HG03575 (cell line): ENCODE results near the gene MBD2.
"Not testable (repeated sequence)": the region's sequence is repeated elsewhere in the genome, so short reads cannot be mapped to it uniquely, and the experiment has no call there.

Source experiments
- ATAC-seq: cut with Tn5 transposase; IDR thresholded peaks from one replicate; pipeline ENCODE4 v1.9.1; 2021; ENCODE audit not compliant: unreplicated experiment, insufficient number of reproducible peaks, low FRiP score; ENCODE audit errors: extremely low read depth

The MBD2 gene

DNA sequence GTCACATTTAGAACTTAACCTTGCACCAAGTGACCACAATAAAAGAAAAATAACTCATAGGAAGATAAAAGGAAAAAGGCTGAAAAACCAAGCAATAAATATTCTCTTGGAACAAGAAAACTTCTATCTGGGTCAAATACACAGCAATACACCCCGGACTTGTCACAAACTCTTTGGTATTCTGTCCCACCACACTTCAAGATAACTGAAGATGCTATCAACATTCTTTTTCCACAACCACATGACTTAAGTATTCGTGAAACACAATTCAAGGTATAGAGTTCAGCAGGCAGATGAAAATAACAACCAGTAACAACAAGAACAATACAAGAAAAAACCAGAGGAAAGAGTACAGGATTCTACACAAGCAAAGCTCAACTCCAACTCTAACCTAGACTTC lies 18.0 kb downstream of the MBD2 start:
- ATAC-seq, result no peak

DNA sequence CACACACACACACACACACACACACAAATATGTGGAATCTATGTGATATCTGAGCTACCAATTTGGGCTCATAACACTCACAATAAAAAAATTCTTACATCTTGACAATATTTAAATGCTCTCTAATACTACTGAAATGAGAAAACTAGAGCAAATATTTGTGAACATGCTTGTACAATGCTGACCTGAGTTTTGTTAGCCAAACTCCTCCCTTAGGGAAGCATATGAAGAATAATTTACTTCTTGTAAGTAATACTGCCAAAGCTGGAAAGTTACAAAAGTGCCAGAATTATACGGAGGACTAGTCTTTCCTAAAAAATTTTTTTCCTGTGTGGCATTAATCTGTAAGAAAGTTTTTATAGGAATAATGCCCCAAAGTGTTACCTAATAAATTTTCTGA lies 18.5 kb downstream of the MBD2 start:
- no peak for ATAC-seq

DNA sequence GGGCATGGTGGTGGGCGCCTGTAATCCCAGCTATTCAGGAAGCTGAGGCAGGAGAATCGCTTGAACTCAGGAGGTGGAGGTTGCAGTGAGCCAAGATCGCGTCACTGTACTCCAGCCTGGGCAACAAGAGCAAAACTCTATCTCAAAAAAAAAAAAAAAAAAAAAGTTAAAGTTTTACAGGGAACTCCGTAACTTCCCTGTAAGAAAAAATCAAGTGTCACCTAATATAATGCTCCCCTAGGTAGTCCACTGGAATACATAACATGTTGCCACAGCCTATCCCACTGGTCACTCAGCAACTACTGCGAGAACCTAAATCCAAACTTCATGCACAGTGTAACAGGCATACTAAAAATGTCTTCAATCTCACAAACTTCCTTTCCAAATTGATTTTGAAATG lies 19.0 kb downstream of the MBD2 start:
- ATAC-seq, result not testable (repeated sequence)

DNA sequence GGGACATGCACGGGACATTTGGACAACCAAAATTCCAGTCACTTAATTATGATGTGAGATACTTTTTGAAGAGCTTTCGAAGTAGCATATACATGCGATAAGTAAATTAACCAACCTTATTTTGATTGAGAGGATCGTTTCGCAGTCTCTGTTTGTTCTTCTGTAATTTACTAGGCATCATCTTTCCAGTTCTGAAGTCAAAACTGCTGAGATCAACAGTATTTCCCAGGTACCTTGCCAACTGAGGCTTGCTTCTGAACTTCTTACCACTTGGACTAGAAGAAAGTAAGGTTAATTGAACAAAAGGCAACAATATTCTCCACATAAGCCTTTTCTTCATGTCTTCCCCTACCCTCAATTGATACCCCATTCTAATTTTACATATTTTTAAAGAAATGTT lies 19.6 kb downstream of the MBD2 start:
- no peak for ATAC-seq

DNA sequence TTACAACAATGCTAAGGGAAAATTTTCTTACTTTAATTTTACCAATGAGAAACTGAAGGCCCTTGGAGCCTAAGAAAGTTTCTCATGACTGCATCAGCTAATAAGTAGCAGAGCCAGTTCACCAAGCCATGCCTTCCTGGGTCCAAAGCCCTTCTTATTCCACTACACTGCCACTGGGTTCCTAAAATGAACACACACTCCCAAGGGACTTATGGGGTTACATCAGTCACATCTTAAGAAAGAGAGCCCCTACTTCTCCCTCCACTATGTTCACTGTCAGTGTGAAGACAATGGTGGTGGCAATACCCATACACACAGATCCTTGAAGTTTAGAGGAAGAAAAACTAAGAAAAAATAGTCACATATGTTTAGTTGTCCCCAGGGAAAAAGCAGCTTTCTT lies 20.6 kb downstream of the MBD2 start:
- no peak for ATAC-seq

DNA sequence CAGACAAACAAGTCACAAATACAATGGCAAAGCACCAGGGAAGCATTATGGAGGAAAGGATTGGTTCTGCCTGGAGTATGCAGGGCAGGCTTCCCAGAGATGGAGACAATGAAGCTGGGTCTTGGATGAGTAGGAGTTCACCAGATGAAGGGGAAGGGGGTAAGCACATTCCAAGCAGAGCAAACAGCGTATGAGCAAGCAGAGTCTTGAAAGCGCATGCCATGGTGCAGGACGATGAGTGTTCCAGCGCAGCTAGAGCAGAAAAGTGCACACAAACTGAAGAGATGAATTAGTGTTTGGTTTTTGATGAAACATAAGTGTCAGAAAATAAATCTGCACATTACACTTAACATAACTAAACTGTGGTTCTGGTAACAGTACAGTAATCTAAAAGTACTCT lies 21.6 kb downstream of the MBD2 start:
- ATAC-seq, result no peak

DNA sequence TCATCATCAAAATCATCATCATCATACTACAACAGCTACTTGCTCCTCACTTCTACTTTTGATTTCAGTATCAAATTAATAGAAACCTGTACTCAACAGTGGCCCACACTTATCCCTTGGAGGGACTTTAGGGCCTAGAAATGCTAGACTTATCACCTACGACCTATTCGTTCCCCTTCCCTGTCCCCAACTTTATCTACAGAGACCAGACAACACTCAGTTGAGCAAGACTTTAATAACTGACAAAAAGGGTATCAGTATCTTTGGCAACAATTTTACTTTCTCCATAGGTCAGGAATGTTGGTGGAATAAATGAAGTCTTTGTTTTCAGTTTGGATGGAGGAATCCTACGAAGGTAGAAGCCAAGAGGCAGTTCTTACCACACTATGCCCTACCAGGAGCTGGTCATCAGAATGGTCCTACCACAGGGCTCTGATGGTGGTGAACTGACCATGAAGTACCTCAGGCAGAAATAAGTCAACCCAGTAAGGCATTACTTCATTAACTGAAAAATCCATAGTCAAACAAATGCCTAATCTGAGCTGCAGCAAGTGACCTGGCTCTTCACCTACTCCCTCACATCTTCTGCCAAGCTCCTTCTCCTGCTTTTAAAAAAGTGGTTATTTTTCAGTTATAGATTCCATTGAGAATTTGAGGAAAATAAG lies 26.6 kb downstream of the MBD2 start:
- no peak for ATAC-seq

DNA sequence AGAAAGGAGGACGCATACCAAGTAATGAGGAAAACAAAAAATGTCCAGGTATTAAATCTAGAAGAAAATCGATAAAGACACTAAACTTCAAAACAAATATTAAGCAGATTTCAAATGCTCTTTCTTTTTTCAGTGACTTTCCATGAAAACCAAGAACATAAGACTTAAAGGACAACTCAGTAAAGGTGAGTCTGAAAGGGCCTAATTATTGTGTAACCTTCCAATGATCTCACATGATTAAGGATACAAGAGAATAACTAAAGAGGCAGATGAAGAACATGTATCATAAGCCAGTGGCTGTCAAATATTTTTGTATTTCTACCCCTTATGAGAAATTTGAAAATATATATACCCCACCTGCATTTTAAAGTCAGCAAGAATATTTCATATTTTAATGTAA lies 30.7 kb downstream of the MBD2 start:
- ATAC-seq, result no peak

DNA sequence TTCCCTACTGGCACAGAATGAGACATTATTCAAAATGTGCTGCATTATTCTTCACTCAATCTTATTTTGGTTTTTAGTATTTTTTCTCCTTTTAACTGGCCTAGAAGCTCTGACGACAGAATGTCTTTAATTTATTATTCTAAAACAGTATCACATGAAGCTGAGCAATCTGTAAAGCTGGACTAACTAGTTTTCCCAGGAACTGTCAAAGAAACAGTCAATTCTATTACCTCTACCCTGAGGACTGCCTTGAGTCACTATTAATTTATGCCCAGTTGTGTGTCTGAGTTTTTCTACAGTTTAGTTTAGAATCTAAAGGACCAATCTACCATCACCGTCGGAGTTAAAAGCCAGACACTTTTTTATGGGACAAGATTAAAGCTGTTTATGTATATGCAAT lies 31.6 kb downstream of the MBD2 start:
- no peak for ATAC-seq

DNA sequence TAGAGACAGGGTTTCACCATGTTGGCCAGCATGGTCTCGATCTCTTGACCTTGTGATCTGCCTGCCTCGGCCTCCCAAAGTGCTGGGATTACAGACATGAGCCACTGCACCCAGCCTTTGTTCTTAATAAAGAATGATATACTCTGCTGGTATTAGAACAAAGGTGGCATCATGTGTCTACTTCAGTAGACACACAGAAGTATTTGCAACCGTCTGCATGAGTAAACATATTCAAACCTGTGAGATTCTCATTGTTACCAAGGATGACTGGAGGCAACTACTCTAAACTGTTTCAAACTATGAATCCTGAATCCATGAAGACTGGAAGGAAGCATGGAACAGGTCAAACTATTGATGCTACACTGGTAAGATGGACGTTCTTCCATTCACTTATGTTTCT lies 32.1 kb downstream of the MBD2 start:
- no peak for ATAC-seq

DNA sequence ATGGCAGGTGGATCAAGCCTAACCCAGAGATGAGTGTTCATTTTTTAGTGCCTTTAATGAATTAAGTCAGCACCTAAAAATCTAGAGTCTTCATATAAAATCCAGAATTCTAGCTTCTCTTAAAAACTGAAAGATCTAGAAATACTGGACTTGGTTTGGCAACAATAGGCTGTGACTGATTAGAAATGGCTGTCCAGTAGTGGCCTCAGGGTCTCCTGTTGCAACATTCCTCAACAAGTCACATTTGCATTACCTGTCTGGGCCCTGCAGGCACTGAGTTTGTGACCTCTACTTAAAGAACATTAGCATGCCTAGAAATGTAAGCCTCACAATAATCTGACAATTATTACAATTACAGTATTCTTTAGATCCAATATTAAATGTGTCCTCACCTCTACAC lies 33.1 kb downstream of the MBD2 start:
- ATAC-seq, result no peak

DNA sequence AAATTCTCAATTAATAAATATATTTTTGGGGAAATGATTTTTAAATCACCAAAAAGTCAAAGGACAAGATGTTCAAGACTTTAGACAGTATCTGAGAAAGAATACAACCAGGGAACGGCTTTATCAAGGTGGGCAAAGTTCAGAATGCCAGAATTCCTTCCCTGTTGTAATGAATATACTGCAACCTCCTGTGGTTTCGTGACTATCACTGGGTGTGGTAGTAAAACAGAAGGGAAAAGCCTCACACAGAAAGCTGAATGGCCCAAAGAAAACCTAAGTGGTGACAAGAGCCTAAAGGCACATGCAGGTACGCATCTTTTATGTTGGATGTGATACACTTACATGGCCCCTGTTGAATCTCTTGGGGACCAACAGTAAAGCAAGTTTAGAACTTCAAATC lies 37.1 kb downstream of the MBD2 start:
- no peak for ATAC-seq

DNA sequence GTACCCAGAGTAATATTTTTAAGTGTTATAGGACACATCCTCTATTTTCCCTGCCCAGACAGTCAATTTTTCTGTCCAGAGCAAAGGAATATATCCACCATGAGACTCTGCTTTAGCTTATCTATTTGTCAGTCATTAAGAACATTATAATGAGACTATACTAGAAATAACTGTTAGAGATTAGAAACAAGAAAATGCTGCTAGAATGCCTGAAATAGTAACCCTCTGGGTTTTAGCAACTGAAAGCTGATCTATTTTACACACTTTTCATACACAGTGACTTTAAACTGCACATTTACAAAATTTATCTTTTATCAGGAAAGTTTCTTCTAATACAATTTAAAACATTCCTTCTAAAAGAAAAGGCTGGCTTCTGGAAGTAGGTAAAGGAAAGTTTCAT lies 39.6 kb downstream of the MBD2 start:
- no peak for ATAC-seq

DNA sequence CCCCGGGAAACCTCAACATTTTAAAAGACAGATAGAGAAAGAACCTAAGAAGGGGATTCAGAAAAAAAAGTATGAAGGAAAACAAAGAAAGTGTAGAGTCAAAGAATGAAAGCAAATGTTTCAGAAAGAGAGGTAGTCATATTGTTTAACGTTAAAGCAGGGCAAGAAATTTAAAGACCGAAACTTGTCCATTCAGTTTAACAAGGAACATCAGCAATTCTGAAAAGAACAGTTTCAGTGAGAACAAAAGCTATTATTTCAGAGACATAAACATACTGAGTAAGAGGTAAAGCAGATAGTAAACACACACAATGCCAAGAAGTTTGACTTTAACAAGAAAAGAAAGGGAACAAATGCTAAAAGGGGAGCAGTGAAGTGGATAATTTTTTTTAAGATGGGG lies 41.1 kb downstream of the MBD2 start:
- no peak for ATAC-seq

DNA sequence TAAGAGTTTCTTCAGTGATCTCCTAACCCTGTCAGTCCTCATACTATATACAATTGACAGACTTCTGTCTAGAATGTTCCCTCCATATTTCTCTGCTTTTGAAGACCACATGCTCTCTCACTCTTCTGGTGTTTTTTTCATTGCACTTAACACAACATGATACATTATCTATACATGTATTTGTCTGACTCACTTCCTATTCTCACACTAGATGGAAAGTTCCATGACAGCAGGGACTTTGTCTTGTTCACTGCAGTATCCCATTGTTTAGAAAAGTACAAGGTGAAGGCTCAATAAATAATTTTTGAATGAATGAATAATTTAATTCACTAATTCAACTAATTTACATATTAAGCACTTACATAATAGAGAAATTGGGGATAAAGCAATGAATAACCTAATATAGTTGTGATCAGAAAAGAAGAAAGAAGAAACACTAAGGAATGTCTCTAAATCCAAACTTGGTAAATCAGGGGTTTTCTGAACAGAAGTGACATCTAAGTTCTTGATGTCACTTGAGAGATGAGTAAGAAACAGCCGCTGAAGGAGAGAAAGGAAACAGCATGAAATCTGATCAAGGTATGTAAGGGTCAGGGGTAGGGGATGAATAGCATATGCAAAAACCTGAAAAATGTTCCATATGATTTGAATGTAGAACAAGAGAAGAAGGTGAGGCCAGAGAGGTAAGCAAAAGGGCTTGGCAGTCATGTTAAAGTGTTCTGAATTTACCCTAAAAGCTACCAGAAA lies 42.4 kb downstream of the MBD2 start:
- ATAC-seq, result no peak

DNA sequence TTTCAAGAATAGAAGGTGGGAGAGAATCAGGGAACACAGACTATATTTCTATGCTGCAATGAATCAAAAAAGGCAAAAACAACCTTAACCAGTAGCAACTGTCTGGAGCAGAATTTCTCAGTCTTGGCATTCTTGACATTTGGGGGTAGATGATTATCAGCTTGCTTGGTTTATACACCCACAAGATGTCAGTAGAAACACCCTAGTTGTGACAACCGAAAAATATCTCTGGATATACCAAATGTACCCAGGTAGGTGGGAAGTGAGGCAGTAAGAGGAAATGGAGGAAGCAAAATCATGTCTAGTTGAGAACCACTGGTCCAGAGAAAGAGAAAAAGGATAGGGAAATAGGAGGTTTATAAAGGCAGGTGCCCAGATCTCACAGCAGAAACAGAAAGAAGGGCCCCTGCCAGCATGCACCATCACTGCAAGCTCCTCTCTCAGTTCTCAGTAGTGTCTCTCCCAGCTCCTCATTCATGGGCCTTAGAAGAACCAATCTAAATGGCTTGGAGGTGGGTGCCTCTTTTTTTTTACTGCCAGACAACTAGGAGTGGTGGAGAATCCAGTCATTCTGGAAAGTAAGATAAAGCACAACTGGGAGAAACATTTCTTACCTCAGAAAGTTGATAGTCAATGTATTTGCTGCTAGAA lies 50.4 kb downstream of the MBD2 start:
- ATAC-seq, result no peak

DNA sequence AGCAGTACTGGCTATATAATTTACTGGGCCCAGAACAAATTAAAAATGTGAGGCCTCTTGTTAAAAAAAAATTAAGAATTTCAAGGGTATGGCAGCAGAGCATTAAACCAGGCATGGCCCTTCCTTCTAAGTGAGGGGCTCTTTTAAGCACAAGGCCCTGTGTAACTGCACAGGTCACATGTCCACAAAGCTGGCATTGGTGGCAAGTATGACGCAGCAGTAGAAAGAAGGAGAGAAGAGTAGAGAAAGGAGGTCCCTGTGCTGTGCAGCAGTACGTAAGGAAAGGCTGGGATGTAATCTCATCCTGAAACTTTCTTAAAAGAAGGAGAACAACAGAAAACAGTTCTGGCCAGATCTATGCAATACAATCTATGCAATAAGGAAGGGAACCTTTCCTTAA lies 51.2 kb downstream of the MBD2 start:
- no peak for ATAC-seq

DNA sequence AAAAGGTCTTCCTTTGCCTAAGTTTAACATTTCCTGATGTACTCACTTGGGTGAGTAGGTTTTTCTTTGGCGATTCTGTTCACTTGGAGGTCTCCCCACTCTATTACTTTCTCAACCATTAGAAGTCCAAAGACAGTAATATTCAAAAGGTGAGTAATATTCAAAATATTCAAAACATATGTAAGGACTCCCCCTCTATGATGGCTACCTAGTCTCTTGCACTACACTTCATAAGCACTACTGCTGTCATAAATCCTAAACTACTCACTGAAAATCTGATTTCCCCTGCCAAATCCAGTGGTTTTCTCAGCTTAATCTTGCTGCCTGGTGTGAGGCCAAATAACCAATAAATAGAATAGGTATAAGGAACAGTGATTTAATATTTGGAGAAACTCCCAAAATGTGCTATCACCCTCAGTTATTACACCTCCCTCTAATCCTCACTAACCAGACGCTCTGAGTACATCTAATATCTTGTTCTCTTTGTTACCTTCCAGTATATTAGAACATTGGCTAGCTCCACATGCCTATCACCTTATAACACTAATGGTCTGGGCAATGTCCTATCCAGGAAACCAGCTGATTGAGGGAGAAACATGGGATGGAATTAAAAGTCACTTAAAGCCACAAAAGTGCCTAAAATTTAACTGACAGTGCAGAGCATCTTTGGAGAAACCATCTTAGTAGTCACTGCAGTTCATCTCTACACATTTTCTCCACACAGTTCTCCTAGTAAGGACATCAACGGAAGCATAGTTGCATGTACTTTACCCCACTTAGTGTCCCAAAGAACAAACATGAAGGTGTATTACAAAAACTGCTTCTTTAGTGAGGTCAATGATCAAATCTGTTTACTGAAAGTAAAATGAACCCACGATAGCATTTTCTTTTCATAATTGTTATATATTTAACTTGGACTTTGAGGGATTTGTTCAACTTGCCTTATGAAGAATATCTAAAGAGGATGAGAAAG lies 54.8 kb downstream of the MBD2 start:
- ATAC-seq, result no peak

DNA sequence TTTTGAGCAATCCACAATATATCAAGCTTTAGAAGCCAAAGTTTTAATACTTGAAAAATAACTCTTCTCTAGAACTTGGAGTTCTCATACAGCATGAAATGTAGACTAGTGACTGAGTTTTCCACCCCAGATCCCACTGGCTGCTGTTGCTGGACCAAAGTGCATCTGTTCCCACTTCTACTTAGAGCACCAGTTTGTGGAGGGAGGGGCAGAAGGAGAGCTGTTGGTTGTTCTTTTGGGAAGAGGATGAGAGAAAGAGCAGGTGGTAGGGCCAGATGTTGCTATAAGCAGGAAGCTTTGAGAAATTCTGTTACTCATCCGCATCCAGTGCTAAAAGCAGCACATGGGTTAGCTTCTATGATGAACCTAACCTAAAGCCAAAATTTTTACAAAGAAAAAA lies 59.0 kb downstream of the MBD2 start:
- no peak for ATAC-seq
